Posterior vena cava (tissue), 2 donors: ENCODE data around the gene FANCL. TPM values are rescaled to one million over a fixed set of nuclear protein-coding genes. Genes with fewer than 3 reads are reported as not detected.
"Not testable (repeated sequence)": the region's sequence is repeated elsewhere in the genome, so short reads cannot be mapped to it uniquely, and the experiment has no call there.

Source experiments
- DNase-seq: peaks from one replicate; pipeline ENCODE4 v3.0.0-alpha.2; 2020; ENCODE audit warnings: low spot score
- intact Hi-C, 2 donors: fragments of 100-400 bp; cut with DNase I; formaldehyde crosslinking; loops; one replicate each; pipeline versions ENCODE4 v1.14.1 to v1.14.2; 2022 to 2023
- total RNA-seq, 2 donors: library from RNA; stranded (reverse); fragmentation: NEBNext Ultra II Directional; extraction: Animal tissue kit (Norgen Biotek cat#: 25700); gene quantifications; one replicate each; pipeline ENCODE4 v1.2.1, GENCODE V29; 2021
- donor health status: DM: yes; HTN: yes; CAD: no.
- donor health status: DM: yes; HTN: yes; CAD: no.

The FANCL gene
- total RNA-seq, 2 donors from 2014 or later: 17.9 to 18.0 TPM

DNA sequence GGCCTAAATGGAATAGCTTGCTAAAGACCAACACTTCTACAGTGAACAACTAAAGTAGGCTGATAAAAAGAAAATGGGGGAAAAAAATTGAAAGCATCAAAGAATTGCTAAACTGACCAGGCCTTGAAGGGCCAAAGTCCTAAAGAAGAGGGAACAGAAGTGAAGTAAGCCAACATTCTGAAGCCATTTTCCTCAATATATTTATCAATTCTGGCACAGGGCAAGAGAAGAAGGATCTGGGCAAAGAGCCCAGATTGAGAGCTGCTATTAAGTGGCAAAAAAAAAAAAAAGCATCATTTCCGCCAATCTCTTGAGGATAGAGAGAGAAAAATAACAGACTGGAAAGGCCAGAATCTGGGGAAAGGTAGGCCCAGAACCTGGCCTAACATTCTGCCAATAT, 25.7 kb downstream of the FANCL start:
- intact Hi-C loops: loop anchor here in 1 of 2 donors (10.0 kb wide), 1 partner anchor 171 kb away; the partner anchor contains the start of gene VRK2
- no peak for DNase-seq

DNA sequence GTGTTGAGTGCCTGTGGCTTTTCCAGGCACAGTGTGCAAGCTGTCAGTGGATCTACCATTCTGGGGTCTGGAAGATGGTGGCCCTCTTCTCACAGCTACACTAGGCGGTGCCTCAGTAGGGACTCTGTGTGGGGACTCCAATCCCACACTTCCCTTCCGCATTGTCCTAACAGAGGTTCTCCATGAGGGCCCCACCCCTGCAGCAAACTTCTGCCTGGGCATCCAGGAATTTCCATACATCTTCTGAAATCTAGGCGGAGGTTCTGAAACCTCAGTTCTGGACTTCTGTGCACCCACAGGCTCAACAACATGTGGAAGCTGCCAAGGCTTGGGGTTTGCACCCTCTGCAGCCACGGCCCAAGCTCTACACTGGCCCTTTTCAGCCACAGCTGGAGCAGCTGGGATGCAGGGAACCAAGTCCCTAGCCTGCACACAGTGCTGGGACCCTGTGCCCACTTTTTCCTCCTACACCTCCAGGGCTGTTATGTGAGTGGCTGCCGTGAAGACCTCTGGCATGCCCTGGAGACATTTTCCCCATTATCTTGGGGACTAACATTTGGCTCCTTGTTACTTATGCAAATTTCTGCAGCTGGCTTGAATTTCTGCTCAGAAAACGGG, 30.1 kb downstream of the FANCL start:
- peak; percentile 53 for DNase-seq

DNA sequence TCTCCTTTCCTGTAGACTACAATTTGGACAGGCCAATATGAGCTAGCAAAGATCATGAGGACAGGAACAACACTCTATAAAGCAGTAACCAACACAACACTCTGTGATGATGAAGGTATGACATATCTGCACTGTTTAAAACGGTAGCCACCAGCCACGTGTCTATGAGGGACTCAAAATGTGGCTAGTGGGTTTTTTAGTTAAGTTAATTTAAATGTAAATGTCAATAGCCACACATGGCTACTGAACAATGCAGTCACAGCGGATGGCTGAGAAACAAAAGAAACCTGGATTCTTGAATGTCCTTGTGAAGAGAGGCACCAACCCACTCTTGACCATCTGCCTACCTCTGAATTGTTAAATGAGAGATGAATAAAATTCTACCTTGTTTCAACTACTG, 33.9 kb downstream of the FANCL start:
- intact Hi-C loops: no loop called here
- no peak for DNase-seq

More for the DNA sequence above, 30.1 kb downstream of the FANCL start:
- intact Hi-C loops: loop anchor here in 1 of 2 donors (10.0 kb wide), 1 partner anchor 166 kb away; the partner anchor contains the start of gene VRK2

DNA sequence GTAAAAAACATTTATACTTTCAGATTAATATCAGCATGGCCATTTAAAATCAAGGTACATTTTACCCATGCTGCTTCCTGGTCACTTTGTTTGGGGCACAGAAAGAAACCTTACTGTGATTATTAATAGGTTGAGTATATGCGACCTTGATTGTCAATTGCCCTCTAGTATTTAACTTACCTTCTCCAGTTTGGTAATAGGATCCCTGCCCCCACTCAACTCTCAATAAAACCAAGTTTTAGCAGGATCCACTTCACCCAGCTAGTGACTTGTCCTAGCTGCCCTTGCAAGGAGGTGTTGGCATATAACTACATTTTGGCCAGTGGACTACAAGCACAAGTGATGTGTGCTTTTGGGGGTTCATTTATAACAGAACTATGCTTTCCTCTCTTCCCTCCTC, 34.3 kb downstream of the FANCL start:
- no peak for DNase-seq

DNA sequence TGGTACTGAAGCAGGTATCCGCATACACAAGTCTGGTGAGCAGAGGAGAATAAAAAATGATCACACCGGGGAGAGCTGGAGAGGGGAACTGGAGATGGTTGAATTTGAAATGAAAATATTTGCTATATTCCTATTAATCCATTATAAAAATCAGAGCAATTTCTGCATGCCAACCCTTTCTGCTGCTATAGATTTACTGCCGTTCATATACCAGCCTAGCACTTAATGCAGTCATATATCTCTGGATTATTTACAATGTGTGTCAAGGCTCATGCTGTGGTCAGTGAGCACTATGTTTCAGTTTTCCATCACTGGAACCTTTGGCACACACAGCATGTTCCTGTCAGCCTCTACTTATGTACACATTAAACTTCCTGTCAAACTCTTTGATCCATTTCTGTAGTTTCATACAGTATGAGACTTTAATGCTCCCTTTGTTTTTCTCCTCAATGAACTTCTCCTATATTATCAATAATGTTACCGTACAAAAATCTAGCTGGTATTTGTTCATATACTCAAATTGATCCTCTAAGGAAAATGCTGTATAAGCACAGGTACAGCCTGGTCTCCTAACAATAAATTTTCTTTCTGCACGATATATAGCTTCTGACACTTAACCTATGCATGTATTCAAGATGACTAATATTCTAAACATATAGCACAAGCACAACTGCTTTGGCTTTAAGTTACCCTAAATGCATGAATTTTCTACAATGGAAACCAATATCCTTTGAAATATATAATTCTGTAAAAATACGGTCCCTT, 36.7 kb downstream of the FANCL start:
- intact Hi-C loops: no loop called here

More for the DNA sequence above, 34.3 kb downstream of the FANCL start:
- intact Hi-C loops: no loop called here

DNA sequence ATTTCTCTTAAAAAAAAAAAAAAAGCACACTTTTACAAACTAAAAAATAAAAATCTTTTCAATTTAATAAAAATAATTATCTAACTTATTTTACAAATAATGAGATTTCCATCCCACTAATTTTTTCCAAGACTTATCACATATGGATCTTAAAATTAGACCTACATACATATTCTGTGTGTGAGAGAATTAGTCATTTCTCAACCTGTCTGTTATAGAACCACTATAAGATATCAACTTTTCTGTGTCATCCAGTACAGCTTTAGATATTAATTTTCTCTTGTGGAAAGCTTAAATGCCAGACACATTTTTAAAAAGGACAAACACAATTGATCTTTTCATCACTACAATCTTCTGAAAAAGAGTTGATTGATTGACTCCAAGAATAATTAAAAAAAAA, 38.1 kb downstream of the FANCL start:
- intact Hi-C loops: no loop called here

More for the DNA sequence above, 36.7 kb downstream of the FANCL start:
- no peak for DNase-seq

DNA sequence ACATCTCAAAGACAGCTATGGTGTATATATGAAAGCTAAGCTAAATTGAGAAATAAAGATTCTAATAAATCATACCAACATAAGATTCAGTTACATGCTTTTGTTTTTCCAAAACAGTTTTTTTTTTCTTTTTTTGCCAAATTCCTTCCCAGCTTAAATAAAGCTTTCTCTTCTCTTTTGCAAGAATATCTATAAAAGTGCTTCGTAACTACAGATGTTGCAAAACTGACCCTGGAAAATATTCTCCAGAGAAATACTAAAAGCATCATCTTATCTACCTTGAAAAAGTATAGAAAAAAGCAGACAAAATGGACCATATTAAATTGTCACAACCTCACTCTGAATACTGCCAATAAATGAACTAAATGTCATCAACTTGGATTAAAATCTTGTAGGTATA, 38.7 kb downstream of the FANCL start:
- no peak for DNase-seq
- intact Hi-C loops: no loop called here

More for the DNA sequence above, 38.1 kb downstream of the FANCL start:
- no peak for DNase-seq

DNA sequence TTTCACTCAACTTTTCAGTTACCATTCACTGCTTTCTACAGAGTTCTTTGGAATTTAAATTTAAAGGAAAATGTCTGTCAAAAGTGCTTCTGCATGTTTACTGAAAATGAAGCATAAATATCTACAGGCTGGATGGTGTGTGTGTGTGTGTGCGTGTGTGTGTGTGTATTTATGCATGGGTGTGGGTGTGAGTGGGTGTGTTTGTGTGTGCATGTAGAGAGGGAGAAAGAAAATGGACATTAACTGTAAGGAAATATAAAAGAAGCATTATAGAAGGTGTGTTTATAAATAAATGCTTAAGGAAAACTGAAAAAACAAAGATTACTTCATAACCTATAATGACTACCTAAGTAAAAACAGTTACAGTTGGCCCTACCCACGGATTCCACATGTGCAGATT, 43.2 kb downstream of the FANCL start:
- intact Hi-C loops: no loop called here
- no peak for DNase-seq

DNA sequence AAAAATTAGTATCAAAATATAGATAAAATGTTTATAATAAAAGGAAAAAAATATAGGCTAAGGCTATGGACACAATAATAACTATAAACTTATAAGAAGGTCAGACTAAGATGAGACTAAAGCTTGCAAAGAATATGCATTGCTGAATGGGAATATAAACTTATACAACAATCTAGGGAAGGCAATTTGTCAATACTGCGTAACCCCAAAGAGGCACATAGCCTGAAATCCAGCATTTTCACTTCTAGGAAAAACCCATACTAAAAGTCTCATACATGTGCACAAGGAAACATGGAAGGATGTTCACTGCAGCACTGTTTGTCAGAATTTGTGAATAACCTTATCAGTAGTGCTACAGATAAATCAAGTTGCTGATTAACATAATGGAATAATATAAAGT, 45.5 kb downstream of the FANCL start:
- no peak for DNase-seq
- intact Hi-C loops: no loop called here

DNA sequence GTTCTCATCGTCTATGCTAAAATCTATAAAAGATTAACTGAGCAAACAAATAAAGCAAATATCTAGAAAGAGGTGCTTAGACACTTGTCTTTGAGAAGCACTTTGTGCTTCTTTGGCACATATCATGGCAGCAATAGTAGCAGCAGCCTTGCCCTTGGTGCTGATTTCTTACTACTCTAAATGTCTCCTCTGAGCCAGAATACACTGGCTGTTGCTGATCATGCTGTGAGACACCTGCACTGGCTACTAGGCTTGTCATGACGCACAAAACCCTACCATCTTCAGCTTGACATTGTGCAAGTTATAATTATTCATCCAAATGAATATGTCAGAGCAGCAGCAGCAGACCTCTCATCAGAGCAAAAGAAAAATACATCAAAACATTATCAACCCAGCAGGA, 46.7 kb downstream of the FANCL start:
- DNase-seq: no peak
- intact Hi-C loops: no loop called here

DNA sequence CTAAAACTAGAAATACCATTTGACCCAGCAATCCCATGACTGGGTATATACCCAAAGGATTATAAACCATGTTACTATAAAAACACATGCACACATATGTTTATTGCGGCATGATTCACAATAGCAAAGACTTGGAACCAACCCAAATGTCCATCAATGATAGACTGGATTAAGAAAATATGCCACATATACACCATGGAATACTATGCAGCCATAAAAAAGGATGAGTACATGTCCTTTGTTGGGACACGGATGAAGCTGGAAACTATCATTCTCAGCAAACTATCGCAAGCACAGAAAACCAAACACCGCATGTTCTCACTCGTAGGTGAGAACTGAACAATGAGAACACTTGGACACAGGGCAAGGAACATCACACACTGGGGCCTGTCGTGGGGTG, 54.1 kb downstream of the FANCL start:
- intact Hi-C loops: not testable (repeated sequence)

DNA sequence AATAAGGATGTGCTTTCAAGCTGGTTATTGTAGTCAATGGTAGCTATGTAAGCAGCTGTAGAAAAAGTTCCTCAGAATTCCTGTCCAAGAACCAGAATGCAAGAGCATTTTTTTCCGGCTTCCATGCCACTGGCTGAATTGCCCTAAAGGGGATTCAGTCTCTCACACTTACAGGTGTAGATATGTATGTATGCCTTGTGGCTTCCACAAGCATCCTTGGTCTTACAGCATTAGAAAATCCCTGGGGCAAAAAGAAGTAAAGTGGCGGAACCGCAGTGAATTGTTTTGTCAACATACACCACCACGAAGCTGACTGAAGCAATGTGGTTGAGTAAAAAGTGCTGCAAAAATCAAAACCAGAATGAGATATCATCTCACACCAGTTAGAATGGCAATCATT, 54.6 kb downstream of the FANCL start:
- no peak for DNase-seq
- intact Hi-C loops: no loop called here

More for the DNA sequence above, 54.1 kb downstream of the FANCL start:
- DNase-seq: not testable (repeated sequence)

DNA sequence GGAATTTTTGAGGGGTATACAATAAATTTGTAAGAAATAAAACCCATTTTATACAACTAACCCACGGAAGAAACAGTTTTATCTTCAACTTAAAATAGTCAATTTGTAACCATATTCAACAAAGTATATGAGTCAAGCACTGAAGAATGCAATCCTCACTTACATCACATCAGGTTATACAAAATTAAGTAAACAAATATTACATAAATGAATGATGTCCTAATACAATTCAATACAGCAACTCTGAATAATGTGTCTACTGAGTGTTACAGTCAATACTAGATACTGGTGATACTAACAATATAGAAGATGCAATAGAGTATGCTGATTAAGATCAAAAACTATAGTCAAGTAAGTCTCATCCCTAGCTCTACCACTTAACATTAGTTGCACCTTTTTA, 58.6 kb downstream of the FANCL start:
- DNase-seq: no peak
- intact Hi-C loops: no loop called here

DNA sequence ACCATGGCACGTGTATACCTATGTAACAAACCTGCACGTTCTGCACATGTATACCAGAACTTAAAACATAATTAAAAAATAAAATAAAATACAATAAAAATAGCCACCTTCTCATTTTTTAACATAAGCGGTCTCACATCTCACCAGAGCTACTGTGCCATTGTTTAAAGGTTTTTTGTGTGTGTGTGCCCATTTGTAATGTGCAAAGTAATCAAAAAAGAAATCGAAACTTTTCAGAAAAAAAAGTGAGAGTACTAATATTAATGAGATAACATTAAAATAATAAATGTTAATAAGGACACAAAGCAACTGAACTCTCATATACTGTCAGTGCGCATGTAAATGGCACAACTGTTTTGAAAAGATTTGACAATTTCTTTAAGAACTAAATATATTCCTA, 60.5 kb downstream of the FANCL start:
- DNase-seq: no peak
- intact Hi-C loops: no loop called here

DNA sequence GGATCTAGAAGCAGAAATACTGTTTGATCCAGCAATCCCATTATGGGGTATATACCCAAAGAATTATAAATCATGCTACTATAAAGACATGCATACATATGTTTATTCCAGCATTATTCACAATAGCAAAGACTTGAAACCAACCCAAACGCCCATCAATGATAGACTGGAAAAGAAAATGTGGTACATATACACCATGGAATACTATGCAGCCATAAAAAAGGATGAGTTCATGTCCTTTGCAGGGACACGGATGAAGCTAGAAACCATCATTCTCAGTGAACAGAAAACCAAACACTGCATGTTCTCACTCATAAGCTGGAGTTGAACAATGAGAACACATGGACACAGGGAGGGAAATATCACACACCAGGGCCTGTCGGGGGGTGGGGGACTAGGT, 61.0 kb downstream of the FANCL start:
- DNase-seq, intact Hi-C loops: not testable (repeated sequence)

DNA sequence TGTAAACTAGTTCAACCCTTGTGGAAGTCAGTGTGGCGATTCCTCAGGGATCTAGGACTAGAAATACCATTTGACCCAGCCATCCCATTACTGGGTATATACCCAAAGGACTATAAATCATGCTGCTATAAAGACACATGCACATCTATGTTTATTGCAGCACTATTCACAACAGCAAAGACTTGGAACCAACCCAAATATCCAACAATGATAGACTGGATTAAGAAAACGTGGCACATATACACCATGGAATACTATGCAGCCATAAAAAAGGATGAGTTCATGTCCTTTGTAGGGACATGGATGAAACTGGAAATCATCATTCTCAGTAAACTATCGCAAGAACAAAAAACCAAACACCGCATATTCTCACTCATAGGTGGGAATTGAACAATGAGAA, 63.9 kb downstream of the FANCL start:
- intact Hi-C loops, DNase-seq: not testable (repeated sequence)

DNA sequence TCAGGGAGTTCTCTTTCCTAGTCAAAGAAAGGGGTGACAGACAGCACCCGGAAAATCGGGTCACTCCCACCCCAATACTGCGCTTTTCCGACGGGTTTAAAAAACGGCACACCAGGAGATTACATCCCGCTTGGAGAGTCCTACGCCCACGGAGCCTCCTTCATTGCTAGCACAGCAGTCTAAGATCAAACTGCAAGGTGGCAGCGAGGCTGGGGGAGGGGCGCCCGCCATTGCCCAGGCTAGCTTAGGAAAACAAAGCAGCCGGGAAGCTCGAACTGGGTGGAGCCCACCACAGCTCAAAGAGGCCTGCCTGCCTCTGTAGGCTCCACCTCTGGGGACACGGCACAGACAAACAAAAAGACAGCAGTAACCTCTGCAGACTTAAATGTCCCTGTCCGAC, 69.3 kb downstream of the FANCL start:
- DNase-seq: peak; percentile 59
- intact Hi-C loops: not testable (repeated sequence)

DNA sequence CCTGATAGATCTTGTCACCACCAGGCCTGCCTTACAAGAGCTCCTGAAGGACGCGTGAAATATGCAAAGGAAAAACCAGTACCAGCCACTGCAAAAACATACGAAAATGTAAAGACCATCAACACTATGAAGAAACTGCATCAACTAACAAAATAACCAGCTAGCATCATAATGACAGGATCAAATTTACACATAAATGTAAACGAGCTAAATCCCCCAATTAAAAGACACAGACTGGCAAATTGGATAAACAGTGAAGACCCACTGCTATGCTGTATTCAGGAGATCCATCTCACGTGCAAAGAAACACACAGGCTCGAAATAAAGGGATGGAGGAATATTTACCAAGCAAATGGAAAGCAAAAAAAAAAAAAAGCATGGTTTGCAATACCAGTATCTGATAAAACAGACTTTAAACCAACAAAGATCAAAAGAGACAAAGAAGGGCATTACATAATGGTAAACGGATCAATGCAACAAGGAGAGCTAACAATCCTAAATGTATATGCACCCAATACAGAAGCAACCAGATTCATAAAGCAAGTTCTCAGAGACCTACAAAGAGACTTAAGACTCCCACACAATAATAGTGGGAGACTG, 70.7 kb downstream of the FANCL start:
- DNase-seq, intact Hi-C loops: not testable (repeated sequence)

DNA sequence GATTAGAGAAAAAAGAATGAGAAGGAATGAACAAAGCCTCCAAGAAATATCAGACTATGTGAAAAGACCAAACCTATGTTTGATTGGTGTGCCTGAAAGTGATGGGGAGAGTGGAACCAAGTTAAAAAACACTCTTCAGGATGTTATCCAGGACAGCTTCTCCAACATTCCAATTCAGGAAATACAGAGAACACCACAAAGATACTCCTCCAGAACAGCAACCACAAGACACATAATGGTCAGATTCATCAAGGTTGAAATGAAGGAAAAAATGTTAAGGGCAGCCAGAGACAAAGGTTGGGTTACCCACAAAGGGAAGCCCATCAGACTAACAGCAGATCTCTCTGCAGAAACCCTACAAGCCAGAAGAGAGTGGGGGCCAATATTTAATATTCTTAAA, 71.3 kb downstream of the FANCL start:
- intact Hi-C loops, DNase-seq: not testable (repeated sequence)

DNA sequence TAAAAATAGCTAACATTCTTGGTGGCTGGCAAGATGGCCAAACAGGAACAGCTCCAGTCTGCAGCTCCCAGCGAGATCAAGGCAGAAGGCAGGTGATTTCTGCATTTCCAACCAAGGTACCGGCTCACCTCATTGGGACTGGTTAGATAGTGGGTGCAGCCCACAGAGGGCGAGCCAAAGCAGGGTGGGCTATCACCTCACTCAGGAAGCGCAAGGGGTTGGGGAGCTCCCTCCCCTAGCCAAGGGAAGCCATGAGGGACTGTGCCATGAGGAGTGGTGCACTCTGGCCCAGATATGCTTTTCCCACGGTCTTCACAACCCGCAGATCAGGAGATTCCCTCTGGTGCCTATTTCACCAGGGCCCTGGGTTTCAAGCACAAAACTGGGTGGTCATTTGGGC, 73.0 kb downstream of the FANCL start:
- intact Hi-C loops: not testable (repeated sequence)
- peak; percentile 37 for DNase-seq
